Activated naive CD8-positive, alpha-beta T cell treated with anti-CD3 and anti-CD28 coated beads, Interleukin-2, amount 50 U/mL, for 16 hours (primary cell): ENCODE results near the gene TRAFD1.

Experiments used
- DNase-seq: peaks from one replicate; pipeline ENCODE4 v3.0.0-alpha.2; 2020; ENCODE audit warnings: low read depth, low spot score

Gene TRAFD1

DNA sequence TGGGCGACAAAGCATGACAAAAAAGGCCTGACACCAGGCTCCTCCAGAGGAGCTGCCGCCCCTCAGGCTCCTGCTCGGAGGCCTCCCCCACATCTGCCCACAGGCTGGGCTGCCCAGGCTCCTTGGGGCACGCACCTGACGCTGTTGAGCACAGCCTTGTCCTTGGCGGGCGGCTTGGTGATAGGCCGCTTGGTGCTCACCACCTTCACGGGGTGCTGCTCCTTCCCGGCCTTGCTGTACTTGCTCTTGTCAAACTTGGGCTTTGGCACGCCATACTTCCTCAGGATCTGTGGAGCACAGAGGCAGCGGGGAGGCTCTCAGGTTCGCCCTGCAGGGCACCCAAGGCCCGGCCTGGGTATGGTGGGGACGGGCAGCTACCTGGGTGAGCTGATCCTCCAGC is 53.4 kb downstream of the TRAFD1 start:
- DNase-seq, result no peak

- DNase-seq, result no peak
Measured at GRCh38 chr12:112179341-112179740, 54.0 kb downstream of the TRAFD1 start.

DNA sequence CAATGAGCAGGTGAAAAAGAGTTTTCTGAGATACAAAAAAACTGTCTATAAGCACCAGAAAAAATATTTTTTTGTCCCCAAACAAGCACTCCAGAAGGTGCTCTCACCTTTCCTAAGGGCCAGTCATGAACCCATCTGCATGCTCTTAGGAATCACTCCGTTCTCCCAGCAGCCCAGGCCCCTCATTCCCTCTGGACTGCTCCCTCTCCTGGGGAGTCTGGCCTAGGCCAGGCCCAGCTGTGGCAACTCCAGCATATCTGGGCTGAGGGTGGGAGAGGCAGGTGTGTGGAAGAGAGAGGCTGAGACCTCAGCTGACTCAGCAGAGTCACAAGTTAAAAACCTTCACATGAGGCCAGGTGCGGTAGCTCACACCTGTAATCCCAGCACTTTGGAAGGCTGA is 54.6 kb downstream of the TRAFD1 start:
- DNase-seq, result no peak

DNA sequence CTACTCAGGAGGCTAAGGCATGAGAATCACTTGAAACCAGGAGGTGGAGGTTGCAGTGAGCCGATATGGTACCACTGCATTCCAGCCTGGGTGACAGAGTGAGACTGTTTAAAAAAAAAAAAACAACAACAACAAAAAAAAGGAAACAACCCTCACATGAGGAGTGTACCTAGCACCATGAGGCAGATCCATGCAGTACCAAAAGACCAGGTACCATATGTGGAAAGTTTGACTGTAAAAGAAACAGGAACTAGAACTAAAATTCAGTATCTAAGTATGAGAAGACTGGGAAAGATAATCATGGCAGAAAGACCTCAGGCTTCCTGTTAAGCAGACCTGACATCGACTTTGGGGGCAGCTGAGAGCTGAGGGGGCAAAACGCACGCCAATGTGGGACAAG is 55.1 kb downstream of the TRAFD1 start:
- DNase-seq, result no peak

DNA sequence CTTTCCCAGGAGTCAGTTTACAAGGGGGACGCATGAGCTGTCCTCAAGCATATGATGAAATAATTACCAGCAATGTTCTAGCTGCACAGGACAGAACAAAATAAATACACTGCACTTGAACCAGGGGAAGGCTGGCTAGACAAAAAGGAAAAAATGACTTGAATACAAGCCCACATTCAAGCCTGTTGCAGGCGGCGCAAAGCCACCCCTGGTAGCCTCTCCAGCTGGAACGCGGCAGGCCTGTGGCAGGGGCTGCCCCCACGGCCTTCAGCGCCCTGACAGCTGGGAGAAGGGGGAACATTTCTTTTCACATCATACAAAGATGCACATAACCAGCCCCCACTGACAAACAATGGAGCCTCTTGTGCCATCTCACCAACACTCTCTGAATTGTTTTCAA is 57.1 kb downstream of the TRAFD1 start:
- DNase-seq, result no peak

DNA sequence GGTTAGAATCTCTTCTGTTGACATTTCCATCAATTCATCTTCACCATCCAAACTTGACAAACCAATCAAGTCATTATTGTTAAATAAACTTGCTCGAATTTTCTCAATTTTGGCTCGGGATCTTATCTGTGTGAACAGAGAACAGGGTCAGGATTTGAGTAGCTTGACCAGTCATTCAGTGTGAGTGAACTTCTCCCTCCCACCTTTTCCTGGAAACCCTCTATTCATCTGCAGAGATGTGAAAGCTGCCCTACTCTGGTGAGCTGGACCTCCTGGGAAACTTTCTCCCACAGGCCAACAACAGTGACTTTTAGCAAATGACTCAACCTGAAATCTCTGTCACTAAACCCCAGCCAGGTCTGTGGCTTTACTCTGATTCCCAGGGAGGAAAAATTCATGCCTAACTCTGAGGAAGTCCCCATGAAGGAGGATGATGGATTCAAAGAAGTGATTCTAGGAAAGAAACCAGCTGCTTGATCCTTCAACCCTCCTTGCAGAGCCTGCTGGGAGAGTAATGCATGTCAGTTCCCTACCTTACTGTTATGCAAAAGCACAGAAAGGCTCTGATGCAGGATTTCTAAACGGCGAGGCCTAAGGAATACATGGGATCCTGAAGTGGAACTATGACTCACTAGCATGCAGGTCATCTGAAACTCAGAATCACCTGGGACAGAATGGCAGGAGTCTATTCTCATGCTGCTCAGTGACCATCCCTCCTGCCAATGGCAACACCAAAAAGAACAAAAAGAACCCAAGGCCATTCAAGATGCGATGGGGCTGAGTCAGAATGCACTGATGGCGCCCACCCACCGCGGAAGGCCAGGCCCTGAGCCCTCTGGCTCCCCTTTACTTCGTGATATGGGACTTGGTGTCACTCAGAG is 58.0 kb downstream of the TRAFD1 start:
- no peak for DNase-seq

DNA sequence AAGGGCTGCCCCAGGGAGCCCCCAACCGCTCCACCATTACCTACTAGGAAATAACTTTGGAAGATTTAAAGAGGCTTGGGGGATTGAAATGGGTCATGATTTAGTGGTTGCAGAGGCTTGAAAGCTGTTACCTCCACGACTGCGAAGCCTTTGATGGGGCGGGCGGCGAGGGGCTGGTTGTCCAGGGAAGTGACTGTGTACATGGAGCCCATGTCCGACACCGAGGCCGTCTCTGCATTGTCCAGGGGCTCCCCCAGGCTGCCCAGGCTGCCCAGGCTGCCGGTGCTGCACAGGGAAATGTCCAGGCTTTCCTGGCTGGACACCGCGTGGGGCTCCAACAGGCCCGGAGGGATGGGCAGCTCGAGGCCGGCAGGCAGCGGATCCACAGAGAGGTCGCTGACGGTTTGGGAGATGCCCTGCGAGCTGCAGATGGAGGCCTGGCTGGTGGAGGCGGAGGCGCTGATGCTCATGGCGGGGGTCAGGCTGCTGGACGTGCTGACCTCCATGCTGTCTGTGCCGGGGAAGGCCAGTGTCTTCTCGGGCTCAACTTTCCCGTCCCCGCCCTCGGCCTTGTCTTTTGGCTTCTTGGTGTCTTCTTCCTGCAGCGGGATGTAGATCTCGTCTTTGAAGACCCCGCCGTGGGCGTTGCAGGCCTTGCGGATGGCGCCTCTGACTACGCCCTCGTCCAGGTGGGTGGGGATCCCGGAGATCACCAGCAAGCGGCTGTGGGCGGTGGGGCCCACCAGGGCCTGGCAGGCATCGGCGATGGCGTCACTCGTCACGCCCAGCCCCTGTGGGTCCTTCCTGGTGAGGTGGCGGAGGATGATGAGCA is 58.9 kb downstream of the TRAFD1 start:
- no peak for DNase-seq

DNA sequence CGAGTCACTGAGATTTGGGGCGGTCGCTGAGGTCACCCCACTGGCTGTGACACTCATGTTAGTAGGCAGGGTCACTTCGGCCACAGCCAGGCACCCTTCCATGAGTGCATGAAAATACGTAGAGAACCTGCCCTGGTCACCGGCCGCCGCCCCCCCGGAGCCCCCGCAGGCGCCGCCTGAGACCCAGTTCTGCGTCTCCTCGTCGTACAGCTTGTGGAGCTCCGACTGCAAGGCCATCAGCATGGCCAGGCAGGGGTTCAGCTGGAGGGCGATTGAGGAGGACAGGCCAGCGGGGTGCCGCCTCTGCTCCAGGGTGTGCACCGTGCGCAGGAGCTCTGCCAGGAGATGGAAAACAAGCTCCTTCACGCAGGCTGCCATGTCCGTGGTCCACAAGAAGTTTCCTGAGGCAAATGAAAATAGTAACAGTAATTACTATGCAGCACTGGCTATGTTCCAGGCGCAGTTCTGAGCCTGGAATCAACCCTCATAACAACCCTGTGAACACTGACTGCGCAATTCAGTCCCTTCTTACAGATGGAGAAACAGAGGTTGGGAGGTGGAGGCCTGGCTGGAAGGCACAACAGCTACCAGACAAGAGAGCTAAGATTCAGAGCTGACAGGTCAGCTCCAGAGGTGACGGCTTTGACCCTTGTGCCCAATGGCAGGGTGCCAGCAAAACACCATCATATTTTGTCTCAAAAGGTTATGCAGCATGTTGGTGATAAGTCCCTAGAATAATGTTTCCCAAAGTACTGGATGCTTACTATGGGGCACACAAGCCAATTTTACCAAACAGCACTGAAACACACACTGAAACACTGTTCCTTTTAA is 59.9 kb downstream of the TRAFD1 start:
- no peak for DNase-seq

DNA sequence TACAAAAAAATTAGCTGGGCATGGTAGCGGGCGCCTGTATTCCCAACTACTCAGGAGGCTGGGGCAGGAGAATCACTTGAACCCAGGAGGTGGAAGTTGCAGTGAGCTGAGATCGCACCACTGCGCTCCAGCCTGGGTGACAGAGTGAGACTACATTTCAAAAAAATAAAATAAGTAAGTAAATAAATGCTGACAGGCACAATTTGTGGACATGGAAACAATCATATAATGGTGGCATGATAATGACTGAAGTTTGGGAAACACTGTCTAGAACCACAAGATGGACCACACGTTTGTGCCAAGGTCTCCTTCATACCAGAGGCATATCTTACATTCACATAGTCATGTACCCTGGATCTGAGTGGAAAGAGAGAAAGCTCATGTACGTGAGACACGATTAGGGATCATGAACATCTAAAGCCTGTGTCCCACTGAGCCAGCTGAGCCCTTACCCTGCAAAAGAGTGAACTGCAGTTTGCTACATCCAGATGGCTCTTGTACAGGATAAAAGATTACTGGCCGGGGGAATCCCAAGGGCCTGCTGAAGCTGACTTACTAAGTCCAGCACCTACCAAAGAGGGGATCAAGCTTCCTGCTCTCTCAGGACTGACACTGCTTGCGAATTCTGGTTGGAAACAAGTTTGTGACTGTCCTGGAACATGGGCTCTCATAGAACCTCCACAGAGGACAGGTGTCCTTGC is 62.9 kb downstream of the TRAFD1 start:
- no peak for DNase-seq

GRCh38 chr12:112190231-112191025 is 65.1 kb downstream of the TRAFD1 start:
- no peak for DNase-seq

DNA sequence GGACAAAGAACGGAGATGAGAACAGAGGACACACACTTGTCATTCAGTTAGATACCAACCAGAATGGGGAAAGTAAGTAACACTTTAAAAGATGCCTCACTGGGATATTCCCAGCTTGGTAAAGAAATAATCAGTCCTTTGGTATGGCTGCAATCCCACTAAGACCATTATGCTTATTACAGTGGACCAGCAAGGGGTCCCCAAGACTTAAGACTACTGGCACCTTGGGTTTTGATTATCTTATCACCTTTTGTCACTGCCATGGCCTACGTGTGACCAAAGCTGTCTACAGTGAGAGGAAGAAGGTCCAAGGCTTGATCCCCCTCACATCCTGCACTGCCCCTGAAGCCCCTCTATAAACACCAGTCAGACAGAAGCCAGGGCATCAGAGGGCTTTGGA is 65.8 kb downstream of the TRAFD1 start:
- no peak for DNase-seq

DNA sequence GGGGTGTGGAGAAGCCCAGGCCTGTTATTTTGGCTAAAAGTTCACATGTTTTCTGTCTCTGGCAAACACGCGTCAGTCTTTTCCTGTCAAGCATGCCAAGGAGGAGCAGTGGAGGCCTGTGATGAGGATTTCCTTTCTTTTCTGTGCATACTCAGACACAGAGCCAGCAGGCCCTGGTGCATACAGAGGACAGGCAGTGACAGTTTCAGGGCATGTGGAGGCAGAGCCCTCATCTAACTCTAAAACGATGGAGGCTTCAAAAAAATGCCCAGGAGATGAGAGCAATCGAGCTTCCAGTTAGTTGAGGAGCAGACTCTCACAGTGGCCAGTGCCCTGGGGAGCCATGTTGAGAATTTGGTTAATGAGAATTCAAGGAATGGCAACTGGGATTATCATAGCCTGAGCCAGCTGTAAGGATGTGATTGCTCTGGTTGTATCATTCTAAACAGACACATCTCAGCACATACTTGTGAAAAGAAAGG is 66.5 kb downstream of the TRAFD1 start:
- DNase-seq, result no peak

DNA sequence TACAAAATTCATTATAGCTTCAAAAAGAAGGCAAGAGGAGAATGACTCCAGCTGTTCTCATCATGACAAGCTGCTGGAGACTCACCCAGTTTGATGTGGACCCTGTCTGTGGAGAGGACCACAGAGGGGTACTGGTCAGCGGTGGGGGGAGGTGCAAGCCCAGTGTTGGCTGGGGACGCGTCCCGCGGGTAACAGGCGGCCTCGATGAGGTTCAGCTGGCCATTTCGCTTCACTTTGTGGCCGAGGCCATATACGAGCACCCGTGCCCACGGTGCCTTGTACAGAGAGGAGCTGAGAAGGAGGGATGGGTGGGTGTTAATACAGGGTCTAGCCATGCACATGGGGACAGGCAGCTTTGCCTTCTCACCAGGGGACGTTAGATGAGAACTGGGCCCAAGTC is 67.1 kb downstream of the TRAFD1 start:
- no peak for DNase-seq

GRCh38 chr12:112194601-112195247 is 69.4 kb downstream of the TRAFD1 start:
- DNase-seq, result no peak

- DNase-seq, result no peak
Measured at GRCh38 chr12:112196196-112196875, 71.0 kb downstream of the TRAFD1 start.

DNA sequence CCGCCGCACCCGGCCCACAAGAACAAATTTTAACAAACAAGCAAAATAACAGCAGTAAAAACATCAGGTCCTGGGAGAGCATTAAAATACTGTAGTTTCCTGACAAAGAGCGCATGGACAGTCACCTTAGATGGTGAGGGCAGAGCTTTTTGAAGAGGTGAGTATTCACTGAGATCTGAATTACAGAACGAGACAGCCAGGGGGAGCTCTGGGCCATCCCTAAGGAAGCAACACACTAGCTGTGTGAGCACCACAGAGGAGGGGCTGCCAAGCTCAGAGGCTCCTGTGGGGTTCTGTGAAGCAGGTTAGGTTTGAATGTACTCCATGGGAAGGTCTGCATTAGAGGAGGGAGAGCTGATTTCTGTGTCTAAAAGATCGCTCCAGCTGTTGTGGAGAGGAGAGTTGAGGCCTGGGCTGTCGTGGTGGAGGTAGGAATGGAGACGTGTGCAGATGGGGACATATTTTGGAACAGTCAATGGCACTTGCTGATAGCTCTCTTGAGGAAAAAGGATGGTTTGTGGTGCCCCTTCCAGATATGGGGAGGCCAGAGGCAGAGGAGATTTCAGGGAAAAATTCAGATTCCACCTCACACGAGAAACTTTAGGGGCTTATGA is 72.9 kb downstream of the TRAFD1 start:
- no peak for DNase-seq

- DNase-seq, result no peak
Measured at GRCh38 chr12:112199136-112199535, 73.8 kb downstream of the TRAFD1 start.
